Measurements from ENCODE around the gene CDK5R1.
A peak's percentile ranks its signal among the peaks of the same experiment; 100 is the strongest.

The CDK5R1 gene

DNA sequence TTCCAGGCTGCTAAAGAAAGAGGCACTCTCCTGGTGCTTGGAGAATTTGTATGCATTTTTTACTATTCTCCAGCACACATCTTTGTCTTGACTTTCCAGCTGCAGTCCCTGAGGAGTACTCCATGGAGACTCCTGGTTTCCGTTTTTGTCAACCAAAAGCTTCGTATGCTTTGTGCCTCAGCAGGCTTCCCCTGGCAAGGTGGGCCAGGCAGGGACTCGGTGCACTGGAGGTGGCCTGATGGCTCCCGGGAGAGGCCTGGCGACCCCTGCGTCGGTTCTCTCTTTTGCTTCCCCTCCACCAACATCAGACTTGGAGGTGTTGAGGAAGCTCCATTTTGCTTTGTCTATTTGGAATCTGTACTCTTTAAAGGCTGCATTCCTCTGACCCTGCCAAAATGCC lies 23.7 kb downstream of the CDK5R1 start:
- Mint-ChIP-seq H3K27me3 (ENCODE audit: low read depth) (peaks cover 3% of the 10 kb centered on the region), H3K9me3 (peaks cover 2% of the 10 kb centered on the region), H3K36me3 (ENCODE audit: low read depth) (no peaks in the 10 kb centered on the region), H3K27ac (no peak overlapping the region), H3K4me1 (peaks cover 33% of the 10 kb centered on the region), H3K4me3 (no peak overlapping the region)
- TF ChIP-seq, protein P1, sequence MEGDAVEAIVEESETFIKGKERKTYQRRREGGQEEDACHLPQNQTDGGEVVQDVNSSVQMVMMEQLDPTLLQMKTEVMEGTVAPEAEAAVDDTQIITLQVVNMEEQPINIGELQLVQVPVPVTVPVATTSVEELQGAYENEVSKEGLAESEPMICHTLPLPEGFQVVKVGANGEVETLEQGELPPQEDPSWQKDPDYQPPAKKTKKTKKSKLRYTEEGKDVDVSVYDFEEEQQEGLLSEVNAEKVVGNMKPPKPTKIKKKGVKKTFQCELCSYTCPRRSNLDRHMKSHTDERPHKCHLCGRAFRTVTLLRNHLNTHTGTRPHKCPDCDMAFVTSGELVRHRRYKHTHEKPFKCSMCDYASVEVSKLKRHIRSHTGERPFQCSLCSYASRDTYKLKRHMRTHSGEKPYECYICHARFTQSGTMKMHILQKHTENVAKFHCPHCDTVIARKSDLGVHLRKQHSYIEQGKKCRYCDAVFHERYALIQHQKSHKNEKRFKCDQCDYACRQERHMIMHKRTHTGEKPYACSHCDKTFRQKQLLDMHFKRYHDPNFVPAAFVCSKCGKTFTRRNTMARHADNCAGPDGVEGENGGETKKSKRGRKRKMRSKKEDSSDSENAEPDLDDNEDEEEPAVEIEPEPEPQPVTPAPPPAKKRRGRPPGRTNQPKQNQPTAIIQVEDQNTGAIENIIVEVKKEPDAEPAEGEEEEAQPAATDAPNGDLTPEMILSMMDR (IDR thresholded peaks at IDR 0.05; ENCODE audit: unreplicated experiment in 3 of 3) = no peak

DNA sequence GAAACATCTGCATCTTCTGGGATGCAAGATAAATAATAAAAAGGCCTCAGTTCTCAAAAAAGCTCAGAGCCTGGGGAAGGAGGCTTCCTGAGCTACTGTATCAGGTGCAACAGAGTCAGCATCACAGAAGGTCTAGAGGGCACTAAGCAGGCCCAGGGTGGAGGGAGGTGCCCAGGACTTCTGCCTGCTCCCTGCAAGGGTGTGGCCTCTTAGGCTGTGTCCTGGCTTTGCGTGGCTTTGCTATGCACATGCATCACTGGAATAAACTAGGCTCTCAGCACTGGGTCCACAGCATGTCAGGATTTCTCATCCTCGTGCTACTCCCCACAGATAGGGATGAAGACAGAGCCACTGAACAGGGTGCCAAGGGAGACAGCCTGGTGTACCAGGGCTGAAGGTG lies 25.5 kb downstream of the CDK5R1 start:
- Mint-ChIP-seq H3K27me3 (ENCODE audit: low read depth) (peaks cover 3% of the 10 kb centered on the region), H3K9me3 (no peaks in the 10 kb centered on the region), H3K27ac (no peak overlapping the region), H3K4me3 (no peak overlapping the region), H3K36me3 (ENCODE audit: low read depth) (no peaks in the 10 kb centered on the region), H3K4me1 (peaks cover 41% of the 10 kb centered on the region)
- TF ChIP-seq, protein P1 (IDR thresholded peaks at IDR 0.05; ENCODE audit: unreplicated experiment in 3 of 3) = no peak

DNA sequence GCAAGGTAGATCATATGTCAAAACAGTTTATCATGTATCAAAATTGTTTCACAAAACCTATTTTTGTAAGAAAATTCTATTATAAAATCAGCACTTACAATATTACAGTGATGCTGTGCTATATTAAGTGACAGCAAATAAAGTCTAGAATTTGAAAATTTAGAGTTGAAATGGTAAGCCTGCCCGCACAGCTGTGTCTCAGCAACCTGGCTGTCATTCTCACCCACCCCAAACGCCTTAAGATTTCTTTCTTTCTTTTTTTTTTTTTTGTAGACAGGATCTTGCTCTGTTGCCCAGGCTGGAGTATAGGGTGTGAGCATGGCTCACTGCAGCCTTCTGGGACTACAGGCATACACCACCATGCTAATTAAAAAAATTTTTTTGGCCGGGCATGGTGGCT lies 26.8 kb downstream of the CDK5R1 start:
- peak overlapping the region in 1 of 3 experiments; percentile 5 for H3K27ac Mint-ChIP-seq
- TF ChIP-seq, protein P1 (IDR thresholded peaks at IDR 0.05; ENCODE audit: unreplicated experiment in 3 of 3) = no peak
- H3K4me3 Mint-ChIP-seq = no peak overlapping the region
- no peaks in the 10 kb centered on the region for H3K9me3 Mint-ChIP-seq
- H3K27me3 Mint-ChIP-seq (ENCODE audit: low read depth) = peaks cover 3% of the 10 kb centered on the region
- peaks cover 51% of the 10 kb centered on the region for H3K4me1 Mint-ChIP-seq
- no peaks in the 10 kb centered on the region for H3K36me3 Mint-ChIP-seq (ENCODE audit: low read depth)

DNA sequence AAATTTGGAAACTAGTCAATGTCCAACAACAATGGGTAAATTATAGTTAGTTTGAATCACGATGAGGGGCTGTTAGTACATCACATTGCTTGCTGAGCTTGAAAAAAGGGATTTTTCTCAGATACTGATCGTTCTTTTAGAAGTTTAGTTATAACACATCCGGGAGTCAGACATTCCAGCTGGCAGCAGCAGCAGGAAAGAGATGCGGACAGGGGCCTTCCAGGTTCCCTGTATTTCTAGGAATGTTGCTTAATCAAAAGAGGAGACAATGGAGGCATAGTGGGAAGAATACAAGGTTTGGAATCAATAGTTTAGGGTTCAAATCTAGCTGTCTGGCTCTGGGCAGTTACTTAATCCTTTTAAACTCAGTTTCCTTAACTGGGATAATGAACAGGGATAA lies 27.8 kb downstream of the CDK5R1 start:
- Mint-ChIP-seq H3K27ac (peak overlapping the region in 2 of 3 experiments; percentile 61 to 62), H3K4me1 (peaks cover 54% of the 10 kb centered on the region), H3K27me3 (ENCODE audit: low read depth) (peaks cover 3% of the 10 kb centered on the region), H3K4me3 (no peak overlapping the region), H3K36me3 (ENCODE audit: low read depth) (no peaks in the 10 kb centered on the region), H3K9me3 (no peaks in the 10 kb centered on the region)
- TF ChIP-seq, protein P1 (IDR thresholded peaks at IDR 0.05; ENCODE audit: unreplicated experiment in 3 of 3) = no peak

DNA sequence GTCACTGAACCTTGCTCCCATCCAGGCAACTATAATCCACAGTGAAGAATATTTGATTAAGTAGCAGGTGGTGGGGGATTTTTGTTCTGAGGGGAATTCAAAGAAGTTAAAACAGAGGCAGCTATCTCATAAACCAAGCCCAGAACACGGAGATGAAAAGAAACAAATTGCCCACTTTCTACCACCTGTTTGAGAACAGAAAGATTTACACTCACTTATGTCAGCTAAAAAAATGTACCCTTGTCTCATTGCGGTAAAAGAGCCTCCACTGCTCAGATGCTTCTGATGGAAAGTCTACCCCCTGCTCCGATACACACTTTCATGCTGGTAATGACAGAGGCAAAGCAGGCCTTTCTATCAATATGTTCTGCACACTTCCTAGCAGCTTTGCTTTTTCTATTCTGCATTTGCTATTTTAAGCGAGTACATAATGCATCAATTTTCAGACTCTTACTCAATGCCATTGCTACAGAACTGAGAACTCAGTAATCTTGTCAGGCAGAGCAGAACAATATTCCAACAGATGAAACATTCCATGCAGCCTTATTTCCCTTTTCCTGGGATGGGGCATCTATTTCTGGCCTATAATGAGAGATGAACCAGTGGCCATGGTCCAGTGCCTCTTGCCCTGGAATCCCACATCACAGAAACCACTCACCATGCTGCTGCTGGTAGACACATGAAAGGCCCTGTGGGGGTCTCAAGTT lies 29.0 kb downstream of the CDK5R1 start:
- TF ChIP-seq, protein P1 (IDR thresholded peaks at IDR 0.05; ENCODE audit: unreplicated experiment in 3 of 3) = no peak

DNA sequence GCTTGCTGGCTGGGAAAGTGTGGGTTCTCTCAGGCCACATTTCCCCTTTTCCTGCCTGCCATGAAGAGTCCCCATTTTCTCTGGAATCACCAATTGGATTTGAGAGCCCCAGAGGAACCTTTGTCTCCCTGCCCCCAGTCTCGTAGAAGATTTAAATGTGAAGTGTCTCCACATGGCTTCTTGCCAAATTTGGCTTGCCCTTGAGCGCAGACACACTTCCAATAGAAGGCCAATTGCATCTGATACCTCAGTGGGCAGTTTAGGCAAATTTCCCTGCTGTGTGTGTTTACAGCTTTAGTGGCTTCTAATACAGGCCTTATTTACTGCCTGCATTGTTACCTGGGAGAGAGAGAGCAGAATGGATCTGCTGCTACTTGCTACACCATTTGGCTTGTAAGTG lies 29.7 kb downstream of the CDK5R1 start:
- Mint-ChIP-seq H3K9me3 (no peaks in the 10 kb centered on the region), H3K4me3 (peak overlapping the region in 1 of 3 experiments; percentile 14), H3K27ac (peak overlapping the region; percentile 38 to 82 (median 61)), H3K4me1 (peaks cover 66% of the 10 kb centered on the region), H3K36me3 (ENCODE audit: low read depth) (no peaks in the 10 kb centered on the region), H3K27me3 (ENCODE audit: low read depth) (peaks cover 5% of the 10 kb centered on the region)
- TF ChIP-seq, protein P1 (IDR thresholded peaks at IDR 0.05; ENCODE audit: unreplicated experiment in 3 of 3) = no peak

More for the DNA sequence above, 29.0 kb downstream of the CDK5R1 start:
- Mint-ChIP-seq H3K9me3 (no peaks in the 10 kb centered on the region), H3K36me3 (ENCODE audit: low read depth) (no peaks in the 10 kb centered on the region), H3K27me3 (ENCODE audit: low read depth) (peaks cover 8% of the 10 kb centered on the region), H3K4me1 (peaks cover 66% of the 10 kb centered on the region), H3K4me3 (no peak overlapping the region), H3K27ac (peak overlapping the region; percentile 38 to 61 (median 54))
